ENCODE measurements around the gene NUDC. TPM values are rescaled to one million over a fixed set of nuclear protein-coding genes. Genes with fewer than 3 reads are reported as not detected.

The NUDC gene
- total and polyA plus RNA-seq, 9 of the 15 experiments (the other 6 are each of a cell fraction or from before 2014, with no cell fraction given), result 9.8 to 234 (median 149) TPM

DNA sequence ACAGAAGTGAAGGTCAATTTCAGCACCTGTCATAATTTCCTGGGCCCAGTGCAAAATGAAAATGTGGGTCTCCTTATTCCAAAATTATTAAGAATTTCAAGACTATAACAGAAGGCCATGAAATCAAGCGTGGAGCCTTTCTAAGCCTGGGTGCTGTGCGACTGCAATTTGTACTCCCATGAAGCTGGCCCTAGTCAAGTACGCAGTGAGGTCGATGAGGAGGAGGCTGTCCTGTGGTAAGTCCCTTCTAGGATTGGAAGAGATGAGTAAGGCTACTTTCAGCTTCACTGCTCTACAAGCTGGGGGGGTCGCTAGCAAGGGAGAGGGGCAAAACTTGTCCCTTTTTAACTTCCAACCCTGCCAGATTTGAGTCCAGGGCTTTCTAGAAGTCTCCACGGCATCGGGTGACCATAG lies 410 bp upstream of the NUDC start:
- H3K4me3 ChIP-seq, result peak overlapping the region; percentile 79
- H3K4me2 ChIP-seq (ENCODE audit: insufficient read depth, low read length), result peak overlapping the region; percentile 97
- ChIA-PET CTCF (ENCODE audit: low intra/inter-chr PET ratio) (no interaction called here), POLR2A (interaction anchor here (0.6 to 2.0 kb wide), 5 partner anchors 8 to 794 kb away, joined by 3 to 11 read pairs (median 3); partner anchors contain the start of gene GPATCH3)
- peak overlapping the region; percentile 98 for H2AFZ ChIP-seq (ENCODE audit: low read depth, low read length)
- H3K9me1 ChIP-seq (ENCODE audit: control insufficient read depth, insufficient read depth, low read length), result no peaks in the 10 kb centered on the region
- H3K36me3 ChIP-seq (ENCODE audit: control insufficient read depth, insufficient read depth, low read length), result peaks cover 35% of the 10 kb centered on the region
- DNase-seq (ENCODE audit: extremely low read depth in 1 of 4, low spot score in 3 of 4) (no peak), ATAC-seq (peak; percentile 20), FAIRE-seq (no peak)
- WGBS (ENCODE audit: insufficient coverage, low coverage, missing lambda C conversion rate), result 10% methylated on average over 7 of the region's 7 CpGs
- intact Hi-C loops (cut with micrococcal nuclease) (no loop called here), in situ Hi-C loops (cut with MboI) (no loop called here)
- H3K27me3 ChIP-seq (ENCODE audit: control insufficient read depth in 2 of 2, insufficient read depth in 2 of 2, low read length in 2 of 2), result no peaks in the 10 kb centered on the region; a peak in 1 of 5 replicates
- peaks cover 18 to 21% of the 10 kb centered on the region in 2 experiments; a peak in 4 of 5 replicates for H3K4me1 ChIP-seq (replicated peaks in 1 of 2; ENCODE audit: control insufficient read depth in 2 of 2, insufficient read depth in 2 of 2, low read length in 2 of 2)
- H3K9me3 ChIP-seq (replicated peaks; ENCODE audit: control insufficient read depth, insufficient read depth, low read depth, low read length), result no peaks in the 10 kb centered on the region
- peaks cover 42% of the 10 kb centered on the region for H3K79me2 ChIP-seq (ENCODE audit: control insufficient read depth, insufficient read depth, low read length)
- H3K9ac ChIP-seq (ENCODE audit: insufficient read depth in 1 of 2, low read depth in 2 of 2, low read length in 2 of 2), result peak overlapping the region; percentile 37 to 80; a peak in 3 of 4 replicates
- peaks cover 12% of the 10 kb centered on the region for H4K20me1 ChIP-seq (replicated peaks; ENCODE audit: control insufficient read depth, insufficient read depth, low read length)
- peak overlapping the region; percentile 50; the same call in 2 of the 3 replicates for H3K27ac ChIP-seq (ENCODE audit: extremely low read depth, low read depth, low read length)
- BruUV-seq (replicated peaks), result no TSS peak
- no peak for TF ChIP-seq MIER1 (IDR thresholded peaks at IDR 0.05; ENCODE audit: low read depth)
- no peak for TF ChIP-seq NR4A1 (CRISPR knock-in tag; IDR thresholded peaks at IDR 0.05)
- no peak for TF ChIP-seq NR4A1 (tag; IDR thresholded peaks at IDR 0.05)
- no peak for TF ChIP-seq JUND (IDR thresholded peaks at IDR 0.05; ENCODE audit: borderline replicate concordance, low read depth, low read length)
- 0 out of 3 replicates have a peak, but pooled peaks have one; percentile 14 for TF ChIP-seq JUND (tag; IDR thresholded peaks at IDR 0.05; ENCODE audit: borderline replicate concordance, low read depth, low read length)
- no peak for TF ChIP-seq DIDO1 (tag; IDR thresholded peaks at IDR 0.05; ENCODE audit: low read depth)
- no peak for TF ChIP-seq ZNF408 (CRISPR knock-in tag; IDR thresholded peaks at IDR 0.05; ENCODE audit: low read depth)
- TF ChIP-seq MCM3 (IDR thresholded peaks at IDR 0.05), result no peak
- TF ChIP-seq FOXA3 (CRISPR knock-in tag; conservative IDR thresholded peaks at IDR 0.05 in 1 of 2, IDR thresholded peaks at IDR 0.05 in 1 of 2), result peak in 1 of 2 experiments; percentile 17; a peak in 1 of 4 replicates
- TF ChIP-seq TCF3 (CRISPR knock-in tag; IDR thresholded peaks at IDR 0.05), result no peak
- TF ChIP-seq DPF2 (IDR thresholded peaks at IDR 0.05), result no peak
- TF ChIP-seq, protein P1, sequence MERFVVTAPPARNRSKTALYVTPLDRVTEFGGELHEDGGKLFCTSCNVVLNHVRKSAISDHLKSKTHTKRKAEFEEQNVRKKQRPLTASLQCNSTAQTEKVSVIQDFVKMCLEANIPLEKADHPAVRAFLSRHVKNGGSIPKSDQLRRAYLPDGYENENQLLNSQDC (CRISPR knock-in tag; IDR thresholded peaks at IDR 0.05), result no peak
- TF ChIP-seq BCL6 (CRISPR knock-in tag; IDR thresholded peaks at IDR 0.05), result no peak
- TF ChIP-seq TBP (optimal IDR thresholded peaks at IDR 0.05; ENCODE audit: low read depth, low read length), result no peak
- TF ChIP-seq FOXJ2 (tag; IDR thresholded peaks at IDR 0.05), result peak; percentile 72; the same call in 1 of the 2 replicates
- TF ChIP-seq SRSF9 (IDR thresholded peaks at IDR 0.05; ENCODE audit: borderline replicate concordance, low read depth, low read length), result no peak
- TF ChIP-seq ZNF12 (CRISPR knock-in tag; IDR thresholded peaks at IDR 0.05), result no peak
- TF ChIP-seq CBX8 (IDR thresholded peaks at IDR 0.05; ENCODE audit: borderline replicate concordance, extremely low read depth, low read depth, low read length, poor library complexity, severe bottlenecking), result no peak
- peak; percentile 61; the same call in 1 of the 2 replicates for TF ChIP-seq ERF (CRISPR knock-in tag; IDR thresholded peaks at IDR 0.05)
- TF ChIP-seq NFIX (CRISPR knock-in tag; IDR thresholded peaks at IDR 0.05; ENCODE audit: low read depth), result no peak
- no peak for TF ChIP-seq RBM14 (IDR thresholded peaks at IDR 0.05; ENCODE audit: borderline replicate concordance, insufficient read depth, low read depth, low read length)
- no peak for TF ChIP-seq ILK (tag; IDR thresholded peaks at IDR 0.05; ENCODE audit: borderline replicate concordance, low read depth)
